Measurements from ENCODE around the gene PCSK6. TPM values are rescaled to one million over a fixed set of nuclear protein-coding genes. Genes with fewer than 3 reads are reported as not detected.

The PCSK6 gene
- polyA plus RNA-seq, 3 donors = 0.05 to 0.10 TPM; not detected in 1

- Mint-ChIP-seq H3K4me3 (no peak overlapping the region), H3K36me3 (no peaks in the 10 kb centered on the region), H3K27me3 (ENCODE audit: low read depth in 3 of 3) (peaks cover 2 to 5% (median 3%) of the 10 kb centered on the region in 3 donors), H3K27ac (no peak overlapping the region), H3K9me3 (peaks cover 0 to 4% (median 0%) of the 10 kb centered on the region in 7 donors), H3K4me1 (peaks cover 8% of the 10 kb centered on the region)
- 78% methylated on average over 6 of the region's 9 CpGs for WGBS (ENCODE audit: insufficient coverage)
- no peaks in the 10 kb centered on the region for H3K36me3 ChIP-seq (replicated peaks in 1 of 2; ENCODE audit: control insufficient read depth in 1 of 2, insufficient read depth in 2 of 2, low read length in 2 of 2)
- H3K9ac ChIP-seq (ENCODE audit: insufficient read depth, low read length, poor library complexity, severe bottlenecking) = no peak overlapping the region
- H2AFZ ChIP-seq (ENCODE audit: insufficient read depth, low read depth, low read length, poor library complexity, severe bottlenecking) = no peak overlapping the region
- DNase-seq = no peak
- H3K9me3 ChIP-seq (replicated peaks in 1 of 2; ENCODE audit: control insufficient read depth in 1 of 2, insufficient read depth in 1 of 2, low read length in 2 of 2) = no peaks in the 10 kb centered on the region
- no peak overlapping the region for H3K4me3 ChIP-seq (replicated peaks in 1 of 3; ENCODE audit: low read depth in 2 of 3, low read length in 3 of 3)
- H3K27ac ChIP-seq (ENCODE audit: low read depth in 1 of 2, low read length in 2 of 2) = no peak overlapping the region
- no peaks in the 10 kb centered on the region for H3K4me1 ChIP-seq (ENCODE audit: control insufficient read depth in 1 of 2, insufficient read depth in 2 of 2, low read length in 2 of 2)
- H3K4me2 ChIP-seq (replicated peaks; ENCODE audit: extremely low read depth, low read length, poor library complexity, severe bottlenecking) = no peak overlapping the region
- no peaks in the 10 kb centered on the region for H3K27me3 ChIP-seq (ENCODE audit: control insufficient read depth in 2 of 2, insufficient read depth in 2 of 2, low read length in 2 of 2)
- intact Hi-C loops (cut with micrococcal nuclease) = no loop called here
- H4K20me1 ChIP-seq (ENCODE audit: insufficient read depth, low read length) = no peaks in the 10 kb centered on the region
- no peak for TF ChIP-seq CTCF (IDR thresholded peaks at IDR 0.05)
- H3K79me2 ChIP-seq (ENCODE audit: insufficient read depth, low read length) = no peaks in the 10 kb centered on the region
Observed at GRCh38 chr15:101387574-101387973, 101.9 kb downstream of the PCSK6 start.

GRCh38 chr15:101386967-101387366, 102.5 kb downstream of the PCSK6 start:
- Mint-ChIP-seq H3K36me3 (no peaks in the 10 kb centered on the region), H3K4me1 (peaks cover 5% of the 10 kb centered on the region), H3K27ac (no peak overlapping the region), H3K4me3 (no peak overlapping the region), H3K27me3 (ENCODE audit: low read depth in 3 of 3) (peaks cover 2 to 5% (median 3%) of the 10 kb centered on the region in 3 donors), H3K9me3 (peaks cover 0 to 4% (median 0%) of the 10 kb centered on the region in 7 donors)
- Histone ChIP-seq H3K4me3 (replicated peaks in 1 of 3; ENCODE audit: low read depth in 2 of 3, low read length in 3 of 3) (no peak overlapping the region), H3K4me2 (replicated peaks; ENCODE audit: extremely low read depth, low read length, poor library complexity, severe bottlenecking) (no peak overlapping the region), H3K27ac (ENCODE audit: low read depth in 1 of 2, low read length in 2 of 2) (no peak overlapping the region), H4K20me1 (ENCODE audit: insufficient read depth, low read length) (no peaks in the 10 kb centered on the region), H3K36me3 (replicated peaks in 1 of 2; ENCODE audit: control insufficient read depth in 1 of 2, insufficient read depth in 2 of 2, low read length in 2 of 2) (no peaks in the 10 kb centered on the region), H3K4me1 (ENCODE audit: control insufficient read depth in 1 of 2, insufficient read depth in 2 of 2, low read length in 2 of 2) (no peaks in the 10 kb centered on the region), H3K27me3 (ENCODE audit: control insufficient read depth in 2 of 2, insufficient read depth in 2 of 2, low read length in 2 of 2) (no peaks in the 10 kb centered on the region), H3K9ac (ENCODE audit: insufficient read depth, low read length, poor library complexity, severe bottlenecking) (no peak overlapping the region), H3K79me2 (ENCODE audit: insufficient read depth, low read length) (no peaks in the 10 kb centered on the region), H3K9me3 (replicated peaks in 1 of 2; ENCODE audit: control insufficient read depth in 1 of 2, insufficient read depth in 1 of 2, low read length in 2 of 2) (no peaks in the 10 kb centered on the region), H2AFZ (ENCODE audit: insufficient read depth, low read depth, low read length, poor library complexity, severe bottlenecking) (no peak overlapping the region)
- TF ChIP-seq CTCF (IDR thresholded peaks at IDR 0.05) = no peak
- 88% methylated on average over 8 of the region's 10 CpGs for WGBS (ENCODE audit: insufficient coverage)
- DNase-seq = no peak
- intact Hi-C loops (cut with micrococcal nuclease) = no loop called here

Data from CD14-positive monocyte (primary cell).